Renal pelvis (tissue), 4 donors: ENCODE measurements around the gene RGS6. TPM values are rescaled to one million over a fixed set of nuclear protein-coding genes. Genes with fewer than 3 reads are reported as not detected.

ENCODE experiments used
- DNase-seq: peaks from one replicate; pipeline ENCODE4 v3.0.0-alpha.2; 2013
- polyA plus RNA-seq, 3 donors: library from polyadenylated mRNA; unstranded; fragments of 120-200 nt; gene quantifications; one replicate each; pipeline ENCODE4 v1.2.1, GENCODE V29; 2013; ENCODE audit not compliant: insufficient read length in 3 of 3

RGS6 gene
- polyA plus RNA-seq, 3 donors = 0.62 to 2.0 (median 0.93) TPM

DNA sequence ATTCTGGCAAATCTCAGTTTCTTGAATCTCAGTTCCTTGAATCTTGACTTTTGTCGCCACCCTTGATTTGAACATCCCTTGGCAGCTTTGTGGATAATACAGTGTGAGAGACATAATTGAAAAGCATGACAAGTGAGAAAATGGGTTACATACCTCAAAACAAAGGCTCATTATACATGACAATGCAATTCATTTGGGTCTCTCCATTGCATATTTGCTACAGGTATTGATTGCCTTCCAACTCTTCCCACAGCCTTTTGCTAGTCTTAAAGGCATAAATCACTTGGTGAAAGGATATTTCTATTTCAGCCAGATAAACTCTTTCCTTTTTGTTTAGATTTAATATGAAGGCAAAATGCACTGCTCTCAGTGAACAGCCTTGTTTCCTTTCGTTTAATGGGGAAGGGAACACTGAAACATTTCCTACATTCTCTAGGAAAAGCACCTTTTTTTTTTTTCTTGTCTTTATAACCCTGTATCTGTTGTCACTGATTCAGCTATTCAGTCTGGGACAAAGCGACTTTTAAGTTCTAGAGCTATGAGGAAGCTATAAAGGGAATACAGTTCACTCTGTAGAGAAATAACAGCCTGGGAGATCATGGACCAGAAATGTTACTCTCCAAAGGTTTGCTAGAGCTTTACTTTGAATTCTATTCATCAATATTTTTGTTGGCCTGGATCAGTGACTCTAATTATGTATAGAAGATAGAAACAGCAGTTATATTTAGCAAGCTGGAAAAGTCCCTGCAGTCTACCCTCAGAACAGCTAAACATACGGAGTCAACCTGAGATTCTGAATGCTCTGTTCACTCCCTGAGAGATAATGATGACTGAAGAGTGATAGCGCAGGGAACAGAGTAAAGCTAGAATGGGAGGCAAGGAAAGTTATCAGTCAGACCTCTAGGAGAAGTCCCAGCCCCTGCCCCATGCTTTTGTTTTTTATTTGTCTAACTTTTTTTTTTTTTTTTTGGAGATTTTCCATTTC, 311.4 kb downstream of the RGS6 start:
- DNase-seq = no peak

DNA sequence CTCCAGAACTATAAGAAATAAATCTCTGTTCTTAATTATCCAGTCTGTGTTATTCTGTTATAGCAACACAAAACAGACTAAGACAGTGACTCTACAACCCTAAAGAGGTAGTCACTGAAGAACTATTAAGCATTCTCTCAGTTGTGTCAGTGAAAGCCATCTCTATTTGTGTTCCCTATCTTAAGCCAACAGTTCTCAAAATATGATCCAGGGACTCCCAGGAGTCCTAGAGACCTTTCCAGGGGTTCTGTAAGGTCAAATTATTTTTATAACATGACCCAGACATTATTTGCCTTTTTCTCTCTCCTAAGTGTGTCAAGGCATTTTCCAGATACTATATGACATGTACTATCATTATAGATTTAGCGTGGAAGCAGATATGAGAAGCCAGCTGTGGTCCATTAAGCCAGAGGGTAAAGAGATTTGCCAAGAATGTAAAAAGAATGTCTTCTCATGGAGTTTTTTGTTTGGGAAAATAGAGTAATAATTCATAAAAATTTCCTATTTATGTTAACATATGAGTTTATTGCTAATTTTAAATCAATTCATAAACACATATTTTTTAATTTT, 315.8 kb downstream of the RGS6 start:
- no peak for DNase-seq

DNA sequence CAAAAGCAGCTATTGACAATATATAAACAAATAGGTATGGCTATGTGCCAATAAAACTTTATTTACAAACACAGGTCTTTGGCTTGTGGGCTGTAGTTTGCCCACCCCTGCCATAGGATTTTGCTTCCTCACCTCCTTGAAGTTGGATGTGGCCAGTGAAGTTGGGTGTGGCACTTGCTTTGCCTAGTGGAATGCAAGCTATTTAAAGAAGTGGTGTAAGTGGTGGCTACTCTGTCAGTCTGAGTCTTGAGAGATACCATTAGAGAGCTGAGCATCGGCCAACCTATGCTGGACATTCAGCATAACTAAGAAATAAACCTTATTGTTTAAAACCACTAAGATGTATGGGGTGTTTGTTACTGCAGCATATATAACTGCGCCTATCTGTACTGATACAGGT, 321.3 kb downstream of the RGS6 start:
- no peak for DNase-seq

DNA sequence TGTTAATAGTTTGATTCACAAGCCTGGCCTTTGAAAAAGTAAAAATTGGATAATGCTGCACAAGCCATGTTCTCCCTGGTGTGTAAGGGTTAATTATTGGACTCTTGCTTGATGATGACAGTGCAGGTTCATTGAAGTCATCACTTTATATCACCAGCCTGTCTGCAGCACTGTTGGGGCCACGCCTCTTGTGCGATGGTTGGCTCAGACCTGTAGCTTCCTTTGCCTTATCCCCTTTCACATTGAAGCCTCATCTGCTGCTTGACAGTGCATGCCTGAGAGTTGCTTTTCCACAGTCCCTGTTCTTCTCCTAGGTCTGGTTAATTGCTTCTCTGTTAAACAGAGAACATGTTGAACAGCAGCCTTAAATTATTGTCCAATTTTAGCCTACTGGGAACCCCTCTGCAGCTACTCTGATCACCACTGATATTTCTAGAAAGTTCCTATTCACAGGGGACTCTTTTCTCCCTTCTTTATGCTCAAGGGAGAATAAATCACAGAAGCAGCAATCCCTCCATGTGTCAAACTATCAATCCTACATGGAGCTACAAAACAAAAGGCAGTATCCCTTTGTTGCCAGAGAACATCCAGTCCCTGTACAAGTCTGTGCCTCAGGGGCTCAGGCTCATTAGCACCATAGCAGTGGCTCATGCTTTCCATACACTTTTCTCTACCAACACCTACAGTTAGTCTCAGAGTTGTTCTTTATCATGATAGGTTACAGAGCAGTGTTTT, 322.1 kb downstream of the RGS6 start:
- no peak for DNase-seq

DNA sequence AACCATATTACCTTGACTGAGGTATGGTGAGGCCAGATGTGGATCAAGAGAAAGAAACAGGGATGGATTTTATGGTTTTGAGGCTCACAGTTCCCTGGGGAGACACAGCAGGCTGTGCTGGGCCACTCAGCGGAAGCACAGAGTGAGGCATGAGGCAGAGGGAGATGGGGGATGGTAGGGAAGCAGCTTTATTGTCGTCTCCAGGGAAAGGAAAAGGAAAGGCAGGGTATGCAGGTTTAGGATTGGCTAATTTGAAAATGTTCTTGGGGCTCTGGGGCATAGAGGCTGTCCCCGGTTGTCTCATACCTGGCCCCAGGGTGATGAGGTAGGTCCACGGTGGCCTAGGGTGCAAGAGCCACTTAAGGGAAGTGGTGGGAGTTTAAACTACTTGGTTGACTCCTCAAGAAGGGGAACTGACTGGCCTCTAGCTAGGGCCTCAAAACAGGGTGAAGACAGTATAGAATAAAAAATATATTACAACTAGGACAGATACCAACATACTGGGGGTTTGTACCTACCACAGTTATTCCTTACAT, 322.8 kb downstream of the RGS6 start:
- no peak for DNase-seq

DNA sequence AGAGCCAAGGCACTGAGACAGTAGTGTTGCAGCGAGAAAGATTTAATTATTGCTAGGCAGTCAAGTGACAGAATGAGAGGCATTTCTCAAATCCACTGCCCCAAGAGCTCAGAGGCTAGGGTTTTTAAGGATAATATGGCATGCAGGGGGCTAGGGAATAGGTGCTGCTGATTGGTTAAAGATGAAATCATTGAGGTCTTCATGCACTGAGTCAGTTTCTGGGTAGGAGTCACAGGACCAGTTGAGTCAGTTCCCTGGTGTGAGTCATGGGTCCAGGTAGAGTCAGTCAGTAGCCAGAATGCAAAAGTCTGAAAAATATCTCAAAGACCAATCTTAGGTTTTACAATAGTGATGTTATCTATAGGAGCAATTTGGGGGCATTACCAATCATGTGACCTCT, 323.8 kb downstream of the RGS6 start:
- no peak for DNase-seq

DNA sequence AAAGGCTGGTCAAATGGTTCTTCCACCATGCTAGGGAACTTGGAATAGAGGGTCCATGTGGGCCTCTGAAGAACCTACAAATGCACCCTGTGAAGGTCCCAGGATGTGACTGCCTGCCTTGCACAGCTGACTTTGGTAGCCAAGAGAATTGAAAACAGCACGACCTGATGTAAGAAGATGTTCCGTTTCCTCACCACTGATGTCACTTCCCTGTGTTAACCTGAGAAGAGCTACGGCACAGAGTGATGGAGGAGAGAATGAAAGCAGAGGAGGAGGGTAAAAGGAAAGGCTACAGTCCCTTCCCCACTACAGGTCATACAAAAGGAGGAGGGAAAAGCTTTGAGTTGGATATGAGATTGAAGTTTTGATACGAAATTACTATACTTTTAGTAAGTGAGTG, 328.8 kb downstream of the RGS6 start:
- DNase-seq = no peak

DNA sequence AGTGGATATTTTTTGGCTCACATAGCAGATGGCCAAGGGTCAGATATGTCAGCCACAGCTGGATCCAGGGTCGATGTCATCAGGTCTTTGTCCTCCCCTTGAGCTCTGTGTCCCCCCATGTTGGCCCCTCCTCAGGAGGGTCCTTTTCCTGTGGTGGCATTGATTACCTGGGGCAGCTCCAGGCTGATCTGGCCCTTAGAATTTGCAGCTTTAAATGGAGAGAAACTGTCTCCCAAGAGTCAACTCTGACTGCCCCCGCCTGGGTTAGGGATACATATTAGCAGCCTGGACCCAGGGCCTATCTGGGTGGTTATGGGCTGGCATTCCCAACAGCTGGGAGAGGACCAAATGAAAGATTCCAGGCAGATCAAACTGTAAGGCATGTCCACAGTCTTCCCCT, 330.5 kb downstream of the RGS6 start:
- DNase-seq = no peak

DNA sequence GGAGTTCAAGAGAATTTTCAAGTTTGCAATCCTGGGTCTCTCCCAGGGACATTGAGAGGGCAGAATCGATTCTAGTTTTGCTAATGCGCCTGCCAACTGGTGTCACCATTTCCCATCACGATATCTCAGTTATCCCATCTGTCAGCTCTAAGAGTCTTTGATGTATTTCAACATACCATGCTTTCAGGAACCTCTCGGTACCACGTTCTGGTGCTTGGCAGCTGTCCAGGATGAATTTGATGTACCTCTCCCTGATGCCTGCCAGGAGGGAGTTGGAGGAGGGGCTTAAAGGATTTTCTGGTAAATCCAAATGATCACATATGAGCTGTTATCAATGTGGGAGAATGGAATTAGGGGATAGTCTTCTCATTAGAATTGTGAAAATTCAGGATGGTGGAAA, 332.5 kb downstream of the RGS6 start:
- DNase-seq = no peak

DNA sequence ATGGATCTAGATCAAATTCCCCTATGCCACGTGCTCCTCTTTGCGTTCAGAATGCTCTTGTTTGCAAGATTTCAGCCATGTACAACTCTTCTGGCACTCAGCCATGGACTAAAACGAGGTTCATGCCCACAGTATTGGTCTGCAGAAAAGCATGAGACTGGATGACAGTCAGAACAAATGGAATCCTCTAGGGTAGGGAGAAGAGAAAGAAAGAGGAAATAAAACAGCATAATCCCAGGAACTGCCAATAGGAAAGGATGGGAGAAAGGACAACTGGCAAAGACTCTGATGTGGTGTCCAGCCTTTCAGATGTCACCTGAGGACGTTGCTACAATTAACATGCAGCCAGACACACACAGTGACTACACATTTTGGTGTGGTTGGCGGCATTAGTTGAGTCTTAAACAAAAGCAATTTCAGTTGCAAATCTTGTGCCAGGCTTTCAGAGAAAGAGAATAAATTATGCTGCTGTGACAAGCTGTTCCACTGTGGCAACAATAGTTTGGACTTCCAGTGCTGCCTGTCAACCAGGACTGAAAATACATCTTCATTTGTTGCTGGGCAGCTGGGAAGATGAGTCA, 338.0 kb downstream of the RGS6 start:
- DNase-seq = no peak

DNA sequence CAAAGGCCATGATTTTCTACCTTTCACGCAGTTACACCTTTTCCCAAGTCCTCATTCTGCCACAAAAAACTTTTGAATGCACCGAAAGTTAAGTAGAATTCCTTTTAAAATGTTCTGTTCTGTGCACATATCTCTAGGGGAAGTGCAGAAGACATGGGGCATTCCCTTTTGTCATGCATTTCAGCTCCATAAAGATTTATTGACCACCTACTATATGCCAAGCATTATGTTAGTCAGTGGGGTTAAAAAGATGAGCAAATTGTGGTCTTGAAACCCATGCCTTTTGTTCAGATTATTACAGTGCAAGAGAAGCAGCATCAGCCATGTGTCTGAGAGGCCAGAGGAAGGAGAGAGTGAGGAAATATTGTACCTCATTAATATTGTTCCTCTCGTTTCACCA, 338.5 kb downstream of the RGS6 start:
- no peak for DNase-seq

DNA sequence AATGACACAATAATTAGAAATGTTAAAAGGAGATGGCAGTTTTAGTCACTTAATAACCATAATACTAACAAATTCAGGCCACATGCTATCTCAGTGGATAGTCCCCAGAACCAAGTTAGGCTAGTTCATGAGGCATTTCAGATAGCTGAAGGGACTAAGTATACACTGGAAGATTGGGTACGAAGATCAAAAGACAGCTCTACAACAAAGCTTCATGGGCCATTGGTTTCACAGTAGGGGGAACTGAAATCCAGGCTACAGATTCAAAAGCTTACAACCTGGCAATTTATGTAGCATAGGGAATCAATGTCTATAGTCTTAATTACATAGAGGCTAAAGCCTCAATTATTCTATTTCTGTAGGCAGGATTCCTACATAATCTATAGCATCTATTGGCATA, 343.0 kb downstream of the RGS6 start:
- DNase-seq = no peak

DNA sequence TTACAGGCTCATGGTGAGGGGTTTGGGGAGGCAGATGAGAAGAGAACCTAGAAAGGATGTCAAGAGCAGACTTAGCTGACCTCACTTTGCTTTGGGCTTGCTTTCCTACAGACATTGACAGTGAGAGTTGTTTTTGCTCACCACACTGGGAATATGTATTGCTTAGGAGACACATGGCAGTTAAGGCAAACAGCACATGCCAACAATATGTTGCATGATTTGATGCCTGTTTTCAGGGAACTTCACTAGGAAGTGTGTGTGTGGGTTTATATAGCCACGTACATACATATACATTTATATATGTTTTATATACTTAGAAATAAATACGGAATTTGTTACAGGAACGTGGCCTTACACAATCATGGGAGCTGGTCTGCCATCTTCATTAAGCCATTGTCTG, 346.1 kb downstream of the RGS6 start:
- no peak for DNase-seq

DNA sequence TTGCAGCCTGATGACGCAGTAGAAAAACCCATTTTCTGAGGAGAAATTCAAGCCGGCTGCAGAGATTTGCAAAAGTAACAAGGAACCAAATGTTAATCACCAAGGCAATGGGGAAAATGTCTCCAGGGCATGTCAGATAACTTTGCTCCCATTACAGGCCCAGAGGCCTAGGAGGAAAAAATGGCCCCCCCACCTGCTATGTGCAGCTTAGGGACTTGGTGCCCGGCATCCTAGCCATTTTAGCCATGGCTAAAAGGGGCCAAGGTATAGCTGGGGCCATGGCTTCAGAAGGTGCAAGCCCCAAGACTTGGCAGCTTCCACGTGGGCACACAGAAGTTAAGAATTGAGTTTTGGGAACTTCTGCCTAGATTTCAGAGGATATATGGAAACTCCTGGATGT, 351.9 kb downstream of the RGS6 start:
- DNase-seq = no peak

DNA sequence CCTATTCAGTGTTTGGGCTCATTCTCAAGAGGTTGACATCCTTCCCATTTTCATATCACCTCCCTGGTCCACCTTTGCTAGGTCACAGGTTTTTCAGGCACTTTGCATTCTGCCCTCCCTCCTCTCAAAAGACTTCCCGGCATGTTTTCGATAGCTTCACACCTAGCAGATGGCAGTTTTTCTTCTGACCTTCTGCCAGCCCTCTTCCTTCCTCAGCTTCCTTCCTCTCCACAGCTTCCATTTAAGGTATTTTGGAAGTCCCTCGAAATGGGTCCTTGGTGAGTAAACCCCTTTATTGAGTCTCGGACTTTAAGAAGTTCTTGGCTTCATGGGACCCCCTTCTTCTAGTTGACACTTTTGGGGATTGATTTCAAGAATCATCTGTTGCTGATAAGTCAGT, 358.0 kb downstream of the RGS6 start:
- DNase-seq = no peak

DNA sequence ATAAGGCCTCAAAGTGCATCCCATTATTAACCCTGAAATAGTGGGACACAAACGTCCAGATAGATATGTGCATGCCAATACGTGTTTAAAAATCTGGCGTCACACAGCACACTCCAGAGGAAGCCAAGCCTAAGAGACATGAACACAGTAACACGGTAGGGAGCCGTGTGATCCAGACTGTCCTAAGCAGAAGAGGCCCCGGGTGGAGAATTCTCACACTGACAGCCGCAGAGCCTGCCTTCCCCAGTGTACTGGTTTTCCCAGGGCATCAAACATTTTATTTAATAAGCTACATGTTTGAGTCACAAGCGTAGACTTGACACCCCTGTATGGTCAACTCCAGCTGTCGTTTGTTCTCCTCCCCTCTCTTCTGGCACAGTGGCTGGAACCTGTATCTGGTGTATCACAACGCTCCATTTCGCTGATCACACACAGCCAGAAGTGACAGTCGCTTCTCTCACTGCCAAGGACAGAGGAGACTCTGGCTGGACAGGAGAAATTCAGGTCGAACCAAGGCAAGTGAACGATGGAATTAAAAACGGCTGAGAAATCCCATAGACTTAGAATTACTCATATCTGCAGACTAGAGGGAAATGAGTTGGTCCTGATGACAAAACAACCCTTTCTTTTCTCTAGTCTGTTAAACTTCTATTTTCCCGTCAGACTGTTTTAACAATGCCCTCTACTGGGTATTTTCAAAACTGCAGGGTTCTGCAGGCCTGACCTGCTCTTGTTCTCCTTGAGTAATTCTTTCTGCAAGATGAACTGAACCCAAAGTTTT, 359.9 kb downstream of the RGS6 start:
- peak; percentile 61 for DNase-seq

DNA sequence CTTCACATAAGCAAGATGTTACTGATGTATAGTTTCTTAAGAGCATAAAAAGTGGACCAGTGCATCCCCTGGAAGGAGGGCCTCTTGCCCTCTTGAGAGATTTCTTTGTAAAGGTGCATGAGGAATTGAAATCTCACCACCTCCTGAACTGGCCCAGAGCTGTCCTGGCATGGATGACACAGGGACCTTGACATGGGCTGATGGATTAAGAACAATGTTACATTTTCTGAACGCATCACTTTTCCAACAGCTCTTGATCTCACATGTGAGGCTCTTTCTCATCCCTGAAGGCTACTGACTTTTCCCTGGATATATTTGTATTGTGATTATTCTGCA, 360.4 kb downstream of the RGS6 start:
- no peak for DNase-seq

DNA sequence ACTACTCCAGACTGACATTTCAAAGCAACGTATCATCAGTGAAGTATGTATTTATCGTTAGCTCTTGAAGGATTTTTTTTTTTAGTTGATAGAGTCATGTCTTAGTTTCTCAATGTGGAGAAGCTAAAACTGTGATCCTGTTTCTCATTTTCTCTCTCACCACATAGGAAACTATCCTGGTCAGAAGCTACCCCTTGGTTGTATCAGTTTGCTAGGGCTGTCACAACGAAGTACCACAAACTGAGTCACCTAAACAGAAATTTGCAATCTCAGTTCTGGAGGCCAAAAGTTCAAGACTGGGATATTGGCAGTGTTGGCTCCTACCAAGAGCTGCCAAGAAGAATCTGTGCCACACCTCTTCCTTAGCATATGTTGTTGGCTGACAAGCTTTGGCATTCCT, 369.1 kb downstream of the RGS6 start:
- no peak for DNase-seq

DNA sequence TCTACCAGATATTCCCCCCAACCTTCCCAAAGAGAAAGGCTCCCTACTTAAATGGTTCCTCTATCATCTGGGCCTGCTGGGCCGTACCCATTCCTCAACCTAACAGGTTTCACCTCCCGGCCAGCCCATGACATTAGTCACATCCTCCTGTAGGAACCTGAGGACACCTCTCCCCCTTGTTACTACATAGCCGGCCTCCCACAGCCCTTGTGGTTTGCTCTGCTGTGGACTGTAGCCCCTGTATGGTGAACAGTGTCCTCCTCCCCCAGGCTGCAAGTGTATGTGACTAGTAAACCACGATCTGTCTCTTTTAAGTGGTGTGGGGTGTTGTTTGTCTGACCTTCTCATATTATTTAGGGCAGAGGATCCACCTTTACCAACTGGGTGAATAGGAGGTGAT, 371.7 kb downstream of the RGS6 start:
- no peak for DNase-seq

DNA sequence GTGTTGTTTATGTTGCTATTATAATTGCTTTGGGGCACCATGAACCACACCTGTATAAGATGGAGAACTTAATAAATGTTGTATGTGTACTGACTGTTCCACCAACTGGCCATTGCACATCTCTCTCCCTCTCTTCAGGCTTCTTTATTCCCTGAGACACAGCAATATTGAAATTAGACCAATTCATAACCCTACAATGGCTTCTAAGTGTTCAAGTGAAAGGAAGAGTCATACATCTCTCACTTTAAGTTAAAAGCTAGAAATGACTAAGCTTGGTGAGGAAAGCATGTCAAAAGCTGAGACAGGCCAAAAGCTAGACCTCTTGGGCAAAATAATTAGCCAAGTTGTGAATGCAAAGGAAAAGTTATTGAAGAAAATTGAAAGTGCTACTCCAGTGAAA, 373.3 kb downstream of the RGS6 start:
- no peak for DNase-seq

DNA sequence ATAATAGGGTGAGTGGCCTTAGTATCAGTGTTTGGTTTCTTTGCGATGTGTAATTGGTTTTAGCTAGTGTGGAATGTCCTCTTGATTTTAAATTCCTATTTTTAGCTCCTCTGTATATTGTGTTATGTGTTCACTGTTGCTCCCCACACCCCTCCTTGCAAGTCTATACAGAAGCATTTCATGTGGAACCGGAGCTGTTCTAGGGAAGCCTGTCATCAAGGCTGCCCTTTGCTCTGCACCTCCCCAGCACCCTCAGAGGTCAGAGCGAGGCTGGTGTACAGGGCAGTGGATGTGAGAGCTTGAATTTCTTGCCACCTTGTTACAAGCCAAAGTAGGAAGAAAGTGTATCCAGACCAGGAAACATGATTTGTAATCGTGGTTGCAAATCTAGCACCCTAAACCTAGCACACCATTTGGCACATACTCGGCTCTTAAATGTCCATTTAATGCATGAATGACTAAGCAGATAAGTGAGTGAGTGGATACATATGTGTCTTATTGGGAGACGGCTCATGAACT, 376.8 kb downstream of the RGS6 start:
- DNase-seq = no peak
